GM19193 (cell line): ENCODE results near the gene CYP4A11.

Experiments
- POLR2A ChIP-seq: IDR thresholded peaks from 4 replicates; pipeline ENCODE4 v1.6.1; 2011; ENCODE audit not compliant: insufficient read depth, insufficient read length; ENCODE audit errors: extremely low read depth

Gene CYP4A11

DNA sequence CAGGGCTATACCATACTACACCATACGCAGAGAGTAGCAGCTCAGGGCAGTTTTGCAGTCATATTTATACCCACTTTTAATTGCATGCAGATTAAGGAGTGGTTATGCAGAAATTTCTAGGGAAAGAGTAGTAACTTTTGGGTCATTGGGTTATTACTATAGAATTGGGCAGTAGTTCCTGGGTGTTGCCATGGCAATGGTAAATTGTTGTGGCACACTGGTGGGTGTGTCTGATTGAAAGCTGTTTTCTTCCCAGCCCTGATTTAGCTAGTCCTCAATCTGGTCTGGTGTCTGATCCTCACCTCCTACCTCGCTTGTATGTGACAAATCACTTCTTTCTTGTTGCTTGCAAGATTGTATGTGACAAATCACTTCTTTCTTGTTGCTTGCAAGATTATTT, 30.5 kb downstream of the CYP4A11 start:
- no peak for TF ChIP-seq POLR2A

DNA sequence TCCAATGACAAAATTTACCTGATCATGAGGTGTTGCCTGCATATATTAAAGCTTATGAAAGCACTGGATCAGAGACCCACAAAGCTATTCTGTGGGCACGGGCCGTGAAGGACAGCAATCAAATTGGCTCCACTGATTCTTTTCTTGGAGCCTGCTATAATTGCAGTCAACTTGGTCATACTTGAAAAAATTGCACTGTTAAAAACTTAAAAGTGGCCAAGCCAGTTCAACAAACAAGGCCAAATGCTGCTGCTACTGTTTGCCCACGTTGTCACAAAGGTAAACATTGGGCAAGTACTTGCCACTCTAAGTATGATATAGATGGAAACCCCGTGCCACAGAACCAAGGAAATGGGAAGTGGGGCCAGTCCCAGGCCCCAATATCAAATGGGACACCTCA, 37.8 kb downstream of the CYP4A11 start:
- no peak for TF ChIP-seq POLR2A

DNA sequence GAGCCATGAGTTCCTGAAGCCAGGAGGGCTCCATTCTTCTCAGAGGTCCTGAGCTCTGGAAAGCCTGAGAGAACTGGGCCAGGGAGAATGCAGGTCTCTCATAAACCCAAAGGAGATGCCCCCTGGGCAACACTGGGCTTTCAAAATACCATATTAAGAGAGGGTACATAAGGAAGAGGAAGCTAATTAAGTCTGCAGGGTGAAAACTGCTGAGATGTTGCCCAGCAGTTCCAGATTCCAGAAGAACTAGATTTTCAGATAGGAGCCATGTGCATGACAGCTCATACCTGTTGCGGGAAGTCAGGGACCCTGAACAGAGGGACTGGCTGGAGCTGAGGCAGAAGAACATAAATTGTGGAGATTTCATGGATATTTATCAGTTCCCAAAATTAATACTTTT, 40.9 kb downstream of the CYP4A11 start:
- TF ChIP-seq POLR2A, result no peak
